Osteocyte (in vitro differentiated cells): Measurements from ENCODE around the gene WDR91. TPM values are rescaled to one million over a fixed set of nuclear protein-coding genes. Genes with fewer than 3 reads are reported as not detected.

ENCODE experiments used
- DNase-seq: peaks from one replicate; pipeline ENCODE4 v3.0.0; 2021; ENCODE audit warnings: mixed read lengths; ENCODE audit not compliant: unreplicated experiment; ENCODE audit errors: extremely low spot score
- H3K27ac Mint-ChIP-seq: one replicate; pipeline ENCODE4 v1.8.0; 2021; ENCODE audit warnings: mild to moderate bottlenecking, mixed read lengths; ENCODE audit not compliant: unreplicated experiment
- H3K27me3 Mint-ChIP-seq: one replicate; pipeline ENCODE4 v1.8.0; 2021; ENCODE audit warnings: mixed read lengths; ENCODE audit not compliant: unreplicated experiment
- H3K36me3 Mint-ChIP-seq: one replicate; pipeline ENCODE4 v1.8.0; 2021; ENCODE audit warnings: mixed read lengths; ENCODE audit not compliant: unreplicated experiment
- H3K4me1 Mint-ChIP-seq: one replicate; pipeline ENCODE4 v1.8.0; 2021; ENCODE audit warnings: mixed read lengths; ENCODE audit not compliant: unreplicated experiment
- H3K4me3 Mint-ChIP-seq: one replicate; pipeline ENCODE4 v1.8.0; 2021; ENCODE audit warnings: mild to moderate bottlenecking, moderate library complexity, mixed read lengths; ENCODE audit not compliant: unreplicated experiment
- H3K9me3 Mint-ChIP-seq: one replicate; pipeline ENCODE4 v1.8.0; 2021; ENCODE audit warnings: mixed read lengths; ENCODE audit not compliant: unreplicated experiment
- CTCF ChIP-seq: fragments of 200-600 bp; sonication (generic); IDR thresholded peaks from 2 replicates; pipeline ENCODE4 v1.5.0; 2021; ENCODE audit warnings: antibody characterized with exemption, mild to moderate bottlenecking, moderate library complexity
- total RNA-seq: library from RNA; stranded (reverse); gene quantifications from 2 replicates; pipeline ENCODE4 v1.2.1, GENCODE V29; 2021

Gene WDR91
- total RNA-seq, 1 donor from 2014 or later, result 10.8 TPM

GRCh38 chr7:135168001-135168400 is 43.3 kb downstream of the WDR91 start:
- no peaks in the 10 kb centered on the region for H3K27me3 Mint-ChIP-seq
- peaks cover 35% of the 10 kb centered on the region for H3K36me3 Mint-ChIP-seq
- H3K4me1 Mint-ChIP-seq, result peaks cover 28% of the 10 kb centered on the region
- H3K27ac Mint-ChIP-seq, result no peak overlapping the region
- H3K9me3 Mint-ChIP-seq, result peaks cover under 1% of the 10 kb centered on the region
- TF ChIP-seq CTCF, result no peak
- peak overlapping the region; percentile 14 for H3K4me3 Mint-ChIP-seq
- DNase-seq, result no peak

GRCh38 chr7:135167365-135167917 is 43.9 kb downstream of the WDR91 start:
- peaks cover 28% of the 10 kb centered on the region for H3K4me1 Mint-ChIP-seq
- H3K27ac Mint-ChIP-seq, result no peak overlapping the region
- H3K9me3 Mint-ChIP-seq, result peaks cover 6% of the 10 kb centered on the region
- DNase-seq, result no peak
- peak overlapping the region; percentile 14 for H3K4me3 Mint-ChIP-seq
- no peaks in the 10 kb centered on the region for H3K27me3 Mint-ChIP-seq
- no peak for TF ChIP-seq CTCF
- peaks cover 38% of the 10 kb centered on the region for H3K36me3 Mint-ChIP-seq

- Mint-ChIP-seq H3K4me1 (peaks cover 30% of the 10 kb centered on the region), H3K9me3 (peaks cover 10% of the 10 kb centered on the region), H3K4me3 (no peak overlapping the region), H3K27ac (no peak overlapping the region), H3K36me3 (peaks cover 38% of the 10 kb centered on the region), H3K27me3 (no peaks in the 10 kb centered on the region)
- no peak for DNase-seq
- no peak for TF ChIP-seq CTCF
Measured at GRCh38 chr7:135166338-135166990, 44.9 kb downstream of the WDR91 start.

- no peak overlapping the region for H3K27ac Mint-ChIP-seq
- H3K4me3 Mint-ChIP-seq, result no peak overlapping the region
- H3K36me3 Mint-ChIP-seq, result peaks cover 38% of the 10 kb centered on the region
- TF ChIP-seq CTCF, result no peak
- H3K9me3 Mint-ChIP-seq, result peaks cover 10% of the 10 kb centered on the region
- peaks cover 33% of the 10 kb centered on the region for H3K4me1 Mint-ChIP-seq
- DNase-seq, result no peak
- no peaks in the 10 kb centered on the region for H3K27me3 Mint-ChIP-seq
Measured at GRCh38 chr7:135165862-135166261, 45.5 kb downstream of the WDR91 start.

GRCh38 chr7:135164357-135165061 is 46.8 kb downstream of the WDR91 start:
- Mint-ChIP-seq H3K4me3 (no peak overlapping the region), H3K27ac (no peak overlapping the region), H3K36me3 (peaks cover 36% of the 10 kb centered on the region), H3K27me3 (no peaks in the 10 kb centered on the region), H3K4me1 (peaks cover 40% of the 10 kb centered on the region), H3K9me3 (peaks cover 10% of the 10 kb centered on the region)
- TF ChIP-seq CTCF, result no peak
- DNase-seq, result no peak
